ENCODE data around the gene DIDO1.

DNA sequence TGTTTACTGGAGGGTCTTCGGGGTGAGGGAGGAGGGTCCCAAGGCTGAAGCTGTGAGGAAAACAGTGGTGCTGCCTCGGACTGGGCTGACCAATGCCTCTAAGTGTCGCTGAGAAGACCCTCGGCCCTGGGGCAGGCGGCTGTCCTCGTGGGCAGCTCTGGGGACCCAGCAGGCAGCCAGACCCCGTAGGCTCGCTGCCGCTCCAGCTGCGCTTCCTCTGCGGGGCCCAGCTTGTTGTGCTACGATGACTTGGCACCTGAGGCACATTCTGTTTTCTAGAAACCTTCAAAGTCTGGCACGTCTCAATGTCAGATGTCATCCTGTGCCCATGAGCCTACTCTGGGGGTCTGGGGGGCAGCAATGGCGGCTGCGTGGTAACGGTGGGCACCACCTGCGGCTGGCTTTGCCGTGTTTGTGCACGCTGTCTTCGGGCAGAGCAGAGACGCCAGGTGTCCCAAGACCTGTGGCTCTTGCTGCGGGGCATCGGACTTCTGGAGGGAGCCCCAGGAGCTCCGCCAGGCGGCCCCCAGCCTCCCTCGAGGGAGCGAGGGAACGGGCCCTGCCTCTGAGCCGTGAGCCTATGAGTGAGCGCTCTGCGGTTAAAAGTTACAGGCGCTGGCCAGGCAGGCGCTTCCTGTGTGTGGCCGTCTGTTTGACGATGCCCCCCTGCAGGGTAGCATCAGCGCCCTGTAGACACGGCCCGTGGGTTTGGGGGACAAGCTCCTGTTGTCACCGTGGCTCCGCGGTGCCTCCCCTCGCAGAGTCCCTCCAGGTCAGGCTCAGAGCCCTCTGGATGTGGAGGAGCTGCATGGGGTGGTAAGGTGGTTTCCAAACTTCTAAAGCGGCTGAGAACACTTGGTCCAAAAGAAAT is 33.0 kb upstream of the DIDO1 start:
- TF ChIP-seq, protein P1, sequence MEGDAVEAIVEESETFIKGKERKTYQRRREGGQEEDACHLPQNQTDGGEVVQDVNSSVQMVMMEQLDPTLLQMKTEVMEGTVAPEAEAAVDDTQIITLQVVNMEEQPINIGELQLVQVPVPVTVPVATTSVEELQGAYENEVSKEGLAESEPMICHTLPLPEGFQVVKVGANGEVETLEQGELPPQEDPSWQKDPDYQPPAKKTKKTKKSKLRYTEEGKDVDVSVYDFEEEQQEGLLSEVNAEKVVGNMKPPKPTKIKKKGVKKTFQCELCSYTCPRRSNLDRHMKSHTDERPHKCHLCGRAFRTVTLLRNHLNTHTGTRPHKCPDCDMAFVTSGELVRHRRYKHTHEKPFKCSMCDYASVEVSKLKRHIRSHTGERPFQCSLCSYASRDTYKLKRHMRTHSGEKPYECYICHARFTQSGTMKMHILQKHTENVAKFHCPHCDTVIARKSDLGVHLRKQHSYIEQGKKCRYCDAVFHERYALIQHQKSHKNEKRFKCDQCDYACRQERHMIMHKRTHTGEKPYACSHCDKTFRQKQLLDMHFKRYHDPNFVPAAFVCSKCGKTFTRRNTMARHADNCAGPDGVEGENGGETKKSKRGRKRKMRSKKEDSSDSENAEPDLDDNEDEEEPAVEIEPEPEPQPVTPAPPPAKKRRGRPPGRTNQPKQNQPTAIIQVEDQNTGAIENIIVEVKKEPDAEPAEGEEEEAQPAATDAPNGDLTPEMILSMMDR (IDR thresholded peaks at IDR 0.05; ENCODE audit: insufficient read depth, low read length, poor library complexity, severe bottlenecking) = no peak
- no peak for TF ChIP-seq EZH2phosphoT487 (conservative IDR thresholded peaks at IDR 0.05; ENCODE audit: low read length)

All from SU-DHL-6 (cell line).